Subcutaneous abdominal adipose tissue (tissue), 5 donors: Measurements from ENCODE around the gene HELB.

Experiments used
- H3K27ac ChIP-seq: one replicate; pipeline ENCODE4 v1.7.0; 2013; ENCODE audit warnings: low read depth, mild to moderate bottlenecking, inconsistent platforms, low read length, moderate library complexity
- H3K27me3 ChIP-seq, 5 donors: one replicate each; pipeline ENCODE4 v1.7.0; 2013; ENCODE audit warnings: low read length in 5 of 5, inconsistent platforms in 1 of 5; ENCODE audit not compliant: control insufficient read depth in 5 of 5, insufficient read depth in 4 of 5
- H3K36me3 ChIP-seq, 5 donors: one replicate each; pipeline ENCODE4 v1.7.0; 2013; ENCODE audit warnings: low read length in 5 of 5; ENCODE audit not compliant: control insufficient read depth in 5 of 5, insufficient read depth in 5 of 5
- H3K4me1 ChIP-seq, 5 donors: one replicate each; pipeline ENCODE4 v1.7.0; 2013; ENCODE audit warnings: low read length in 5 of 5, mild to moderate bottlenecking in 3 of 5, moderate library complexity in 1 of 5; ENCODE audit not compliant: control insufficient read depth in 5 of 5, insufficient read depth in 5 of 5
- H3K4me3 ChIP-seq, 5 donors: one replicate each; pipeline ENCODE4 v1.7.0; 2013; ENCODE audit warnings: low read length in 5 of 5, low read depth in 1 of 5
- H3K9ac ChIP-seq, 5 donors: one replicate each; pipeline ENCODE4 v1.7.0; 2013; ENCODE audit warnings: low read length in 5 of 5, mild to moderate bottlenecking in 4 of 5, moderate library complexity in 3 of 5
- H3K9me3 ChIP-seq, 5 donors: one replicate each; pipeline ENCODE4 v1.7.0; 2013; ENCODE audit warnings: low read length in 5 of 5; ENCODE audit not compliant: control insufficient read depth in 5 of 5
- donor health status: healthy.
- donor health status: healthy.
- donor health status: healthy.
- donor health status: healthy.
- donor health status: healthy.

The HELB gene

DNA sequence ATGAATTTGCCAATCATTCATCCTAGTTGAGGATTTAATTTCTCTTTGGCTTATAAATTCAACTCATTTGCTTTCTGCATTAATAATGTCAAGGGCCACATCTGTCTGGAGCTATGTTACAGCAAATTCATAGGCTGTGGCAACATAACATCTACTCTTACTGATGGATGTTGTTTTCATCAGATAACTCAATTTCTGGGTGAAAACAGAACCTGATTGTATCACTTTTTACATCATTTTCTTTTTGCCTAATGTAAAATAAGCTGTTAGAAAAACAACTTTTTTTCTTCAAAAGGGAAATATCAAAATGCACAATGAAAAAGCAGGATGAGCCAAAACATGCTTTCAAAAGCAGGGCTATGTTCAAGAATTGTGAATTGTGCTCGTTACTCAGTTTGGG is 73.3 kb downstream of the HELB start:
- H3K36me3 ChIP-seq: no peaks in the 10 kb centered on the region
- H3K9ac ChIP-seq: no peak overlapping the region
- peaks cover 0 to 2% (median 0%) of the 10 kb centered on the region in 5 donors for H3K4me1 ChIP-seq
- H3K27ac ChIP-seq: no peak overlapping the region
- H3K9me3 ChIP-seq: no peaks in the 10 kb centered on the region
- H3K4me3 ChIP-seq: no peak overlapping the region
- no peaks in the 10 kb centered on the region for H3K27me3 ChIP-seq

DNA sequence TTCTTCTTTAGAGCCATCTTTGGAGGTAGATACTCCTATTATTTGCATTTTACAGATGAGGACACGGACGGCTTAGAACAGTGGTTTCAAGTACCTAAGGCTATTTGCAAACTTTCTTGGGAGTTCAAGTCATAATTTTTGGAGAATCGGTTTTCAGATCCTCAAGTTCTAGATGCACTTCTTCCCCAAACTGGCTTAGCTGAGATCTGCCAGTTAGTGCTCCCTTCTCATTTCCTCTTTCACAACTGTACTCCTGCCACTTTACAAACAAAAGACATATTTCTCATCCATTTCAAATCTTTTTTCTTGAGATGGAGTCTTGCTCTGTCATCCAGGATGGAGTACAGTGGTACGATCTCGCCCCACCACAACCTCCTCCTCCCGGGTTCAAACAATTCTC is 77.3 kb downstream of the HELB start:
- Histone ChIP-seq H3K4me3 (no peak overlapping the region), H3K27me3 (no peaks in the 10 kb centered on the region)

DNA sequence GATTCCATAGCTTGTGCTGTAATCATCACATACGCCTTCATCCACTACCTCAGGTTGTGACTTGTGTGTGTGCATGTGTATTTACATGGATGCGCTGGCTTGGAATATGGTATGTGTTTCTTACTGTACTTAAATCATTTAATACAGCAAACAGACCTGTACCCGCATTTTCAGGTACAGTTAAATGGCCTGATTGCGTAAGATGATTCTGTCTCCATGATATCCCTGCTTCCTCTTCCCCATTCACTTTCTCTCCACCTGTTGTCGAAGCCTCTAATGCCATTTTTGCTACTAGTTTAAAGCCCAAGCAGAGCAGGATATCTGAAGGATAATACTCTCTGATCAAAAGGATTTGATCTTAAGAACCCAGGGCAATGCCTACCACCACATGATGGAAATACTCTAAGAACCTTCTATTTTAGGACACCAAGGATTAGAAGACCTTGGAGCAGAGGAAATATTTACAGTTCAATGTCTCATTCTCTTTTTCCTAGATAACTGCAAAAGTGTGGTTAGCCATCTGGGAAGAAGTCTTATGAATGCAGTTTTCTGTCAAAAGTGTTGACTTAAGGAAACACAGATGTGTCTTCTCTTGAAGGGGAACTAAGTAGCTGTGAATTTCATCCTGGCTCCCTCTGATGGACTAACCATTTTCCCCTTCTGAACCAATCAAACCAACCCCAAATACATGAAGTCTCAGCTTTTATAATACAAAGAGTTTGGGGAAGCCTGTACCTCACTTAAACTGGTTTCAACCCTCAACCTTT is 78.7 kb downstream of the HELB start:
- no peak overlapping the region for H3K27ac ChIP-seq
- H3K4me3 ChIP-seq: no peak overlapping the region
- no peaks in the 10 kb centered on the region for H3K9me3 ChIP-seq
- H3K36me3 ChIP-seq: no peaks in the 10 kb centered on the region
- no peaks in the 10 kb centered on the region for H3K27me3 ChIP-seq
- H3K9ac ChIP-seq: no peak overlapping the region
- H3K4me1 ChIP-seq: peaks cover 0 to 2% (median 0%) of the 10 kb centered on the region in 5 donors

More for the DNA sequence above, 77.3 kb downstream of the HELB start:
- Histone ChIP-seq H3K36me3 (no peaks in the 10 kb centered on the region), H3K9me3 (no peaks in the 10 kb centered on the region), H3K9ac (no peak overlapping the region), H3K4me1 (peaks cover 0 to 2% (median 0%) of the 10 kb centered on the region in 5 donors), H3K27ac (no peak overlapping the region)

DNA sequence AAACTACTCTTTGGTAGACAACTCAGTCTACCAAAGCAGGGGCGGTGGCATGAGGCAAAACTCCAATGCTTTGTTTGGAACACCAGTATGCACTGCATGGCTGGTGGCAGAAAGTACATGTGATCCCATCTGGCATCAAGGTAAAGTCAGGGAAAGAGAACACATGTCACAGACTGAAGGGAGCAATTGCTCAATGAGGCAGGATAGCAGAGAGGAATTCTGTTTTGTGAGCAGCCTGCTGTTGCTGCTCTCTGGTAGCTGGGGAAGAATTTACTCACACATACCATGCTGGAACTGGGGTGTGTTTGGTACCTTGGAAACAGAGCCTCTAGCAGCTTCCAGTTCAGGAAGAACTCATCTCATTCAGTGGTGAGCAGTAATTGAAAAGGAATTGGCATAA is 84.8 kb downstream of the HELB start:
- Histone ChIP-seq H3K9me3 (peaks cover 0 to 7% (median 0%) of the 10 kb centered on the region in 5 donors), H3K4me1 (peaks cover 0 to 4% (median 0%) of the 10 kb centered on the region in 5 donors), H3K36me3 (peaks cover 0 to 3% (median 2%) of the 10 kb centered on the region in 5 donors), H3K4me3 (no peak overlapping the region), H3K27ac (no peak overlapping the region), H3K9ac (no peak overlapping the region), H3K27me3 (no peaks in the 10 kb centered on the region)
